Gastroesophageal sphincter (tissue), 4 donors: ENCODE data around the gene GTPBP2. TPM values are rescaled to one million over a fixed set of nuclear protein-coding genes. Genes with fewer than 3 reads are reported as not detected.

ENCODE experiments used
- ATAC-seq: fragments of 150-250 bp; one replicate; pipeline ENCODE4 v1.9.1; 2016; ENCODE audit warnings: mild to moderate bottlenecking, moderate library complexity
- H3K27ac ChIP-seq, 4 donors: fragments of 200-600 bp; sonication (generic) in 3 of 4; 1 replicate in 3 of 4; 2 replicates in 1 of 4; pipeline ENCODE4 v1.5.1; 2016 to 2019
- H3K27me3 ChIP-seq: fragments of 200-600 bp; sonication (generic); one replicate; pipeline ENCODE4 v1.5.1; 2019
- H3K36me3 ChIP-seq, 2 donors: fragments of 200-600 bp; sonication (generic); one replicate each; pipeline ENCODE4 v1.5.1; 2019; ENCODE audit warnings: control low read depth in 1 of 2
- H3K4me1 ChIP-seq, 3 donors: fragments of 200-600 bp; sonication (generic); 1 replicate in 2 of 3; 2 replicates in 1 of 3; pipeline ENCODE4 v1.5.1; 2016 to 2019; ENCODE audit warnings: control low read depth in 2 of 3
- H3K4me3 ChIP-seq, 2 donors: fragments of 200-600 bp; sonication (generic); one replicate each; pipeline ENCODE4 v1.5.1; 2019; ENCODE audit warnings: mild to moderate bottlenecking in 1 of 2, moderate library complexity in 1 of 2
- H3K9me3 ChIP-seq, 3 donors: fragments of 200-600 bp; sonication (generic); one replicate each; pipeline ENCODE4 v1.5.1; 2017 to 2019; ENCODE audit warnings: control low read depth in 2 of 3
- CTCF ChIP-seq, 4 experiments: fragments of 200-600 bp in 2 of 4; fragments of 450-650 bp in 2 of 4; sonication (generic) in 1 of 4; IDR thresholded peaks; one replicate each; pipeline ENCODE4 v1.5.1; 2017 to 2019; ENCODE audit warnings: antibody characterized with exemption in 4 of 4, mild to moderate bottlenecking in 2 of 4, moderate library complexity in 2 of 4
- EP300 ChIP-seq: sonication (generic); formaldehyde crosslinking; IDR thresholded peaks from one replicate; pipeline ENCODE4 v1.6.1; 2017; ENCODE audit warnings: antibody characterized with exemption, mild to moderate bottlenecking
- POLR2A ChIP-seq, 2 donors: fragments of 450-650 bp; IDR thresholded peaks; one replicate each; pipeline ENCODE4 v1.6.1; 2017; ENCODE audit warnings: antibody characterized with exemption in 2 of 2, mild to moderate bottlenecking in 2 of 2, moderate library complexity in 1 of 2
- POLR2AphosphoS5 ChIP-seq: sonication (generic); formaldehyde crosslinking; IDR thresholded peaks from one replicate; pipeline ENCODE4 v1.6.1; 2017; ENCODE audit warnings: antibody characterized with exemption
- WGBS, 2 donors: methylation state at CpG; one replicate each; pipeline ENCODE4 v1.1.5; 2018; ENCODE audit warnings: low coverage in 1 of 2; 5-methylcytosine and 5-hydroxymethylcytosine counted together
- total RNA-seq, 4 donors: library from RNA; depleted of rRNA; stranded (reverse); fragments of >200 nt; gene quantifications; one replicate each; pipeline ENCODE4 v1.1.0, GENCODE V29; 2016

The GTPBP2 gene
- total RNA-seq, 4 donors from 2014 or later: 28.8 to 44.5 (median 31.4) TPM

GRCh38 chr6:43610431-43610830 is 18.6 kb downstream of the GTPBP2 start:
- Histone ChIP-seq H3K4me3 (no peak overlapping the region), H3K36me3 (peaks cover 0 to 73% of the 10 kb centered on the region in 2 donors), H3K27me3 (no peaks in the 10 kb centered on the region), H3K27ac (no peak overlapping the region), H3K4me1 (peaks cover 0 to 8% (median 0%) of the 10 kb centered on the region in 3 donors), H3K9me3 (no peaks in the 10 kb centered on the region)
- TF ChIP-seq POLR2AphosphoS5 (no peak), EP300 (no peak), CTCF (IDR thresholded peaks at IDR 0.05) (no peak), POLR2A (IDR thresholded peaks at IDR 0.05) (no peak)
- ATAC-seq: no peak
- 92 to 100% methylated on average over 1 to 4 of the region's 5 CpGs for WGBS, 2 donors

- Histone ChIP-seq H3K4me3 (no peak overlapping the region), H3K36me3 (peaks cover 0 to 72% of the 10 kb centered on the region in 2 donors), H3K27ac (no peak overlapping the region), H3K9me3 (no peaks in the 10 kb centered on the region), H3K4me1 (peaks cover 0 to 8% (median 0%) of the 10 kb centered on the region in 3 donors), H3K27me3 (no peaks in the 10 kb centered on the region)
- WGBS, 2 donors: 83 to 100% methylated on average over 1 of the region's 1 CpG
- TF ChIP-seq POLR2AphosphoS5 (no peak), EP300 (no peak), CTCF (IDR thresholded peaks at IDR 0.05) (no peak), POLR2A (IDR thresholded peaks at IDR 0.05) (no peak)
- no peak for ATAC-seq
These were observed 19.7 kb downstream of the GTPBP2 start for GRCh38 chr6:43609402-43609801.

- no peaks in the 10 kb centered on the region for H3K9me3 ChIP-seq
- H3K4me1 ChIP-seq: peaks cover 0 to 8% (median 0%) of the 10 kb centered on the region in 3 donors
- TF ChIP-seq POLR2A (IDR thresholded peaks at IDR 0.05) (no peak), CTCF (IDR thresholded peaks at IDR 0.05) (no peak)
- H3K4me3 ChIP-seq: no peak overlapping the region
- peaks cover 0 to 68% of the 10 kb centered on the region in 2 donors for H3K36me3 ChIP-seq
- 53 to 60% methylated on average over 1 of the region's 1 CpG for WGBS, 2 donors
- H3K27me3 ChIP-seq: no peaks in the 10 kb centered on the region
- H3K27ac ChIP-seq: no peak overlapping the region
- ATAC-seq: no peak
These were observed 20.3 kb downstream of the GTPBP2 start for GRCh38 chr6:43608807-43609206.

GRCh38 chr6:43608310-43608763 is 20.7 kb downstream of the GTPBP2 start:
- no peak overlapping the region for H3K4me3 ChIP-seq
- no peak overlapping the region for H3K27ac ChIP-seq
- TF ChIP-seq CTCF (IDR thresholded peaks at IDR 0.05) (peak; percentile 63 to 79 (median 69)), POLR2A (IDR thresholded peaks at IDR 0.05) (no peak), POLR2AphosphoS5 (peak; percentile 10)
- ATAC-seq: peak; percentile 58
- H3K36me3 ChIP-seq: peaks cover 0 to 68% of the 10 kb centered on the region in 2 donors
- H3K4me1 ChIP-seq: peaks cover 0 to 8% (median 0%) of the 10 kb centered on the region in 3 donors
- 1 to 3% methylated on average over 5 of the region's 5 CpGs for WGBS, 2 donors
- H3K9me3 ChIP-seq: no peaks in the 10 kb centered on the region
- H3K27me3 ChIP-seq: no peaks in the 10 kb centered on the region

GRCh38 chr6:43606019-43606418 is 23.0 kb downstream of the GTPBP2 start:
- Histone ChIP-seq H3K9me3 (no peaks in the 10 kb centered on the region), H3K4me1 (peaks cover 0 to 11% (median 0%) of the 10 kb centered on the region in 3 donors), H3K27me3 (no peaks in the 10 kb centered on the region), H3K4me3 (no peak overlapping the region), H3K36me3 (peaks cover 0 to 68% of the 10 kb centered on the region in 2 donors), H3K27ac (no peak overlapping the region)
- TF ChIP-seq POLR2A (IDR thresholded peaks at IDR 0.05) (no peak), POLR2AphosphoS5 (no peak), CTCF (IDR thresholded peaks at IDR 0.05) (no peak), EP300 (no peak)
- ATAC-seq: no peak
- 74 to 87% methylated on average over 2 of the region's 2 CpGs for WGBS, 2 donors
